ENCODE measurements around the gene LMO3.

Gene LMO3

GRCh38 chr12:16579041-16579440 lies 26.9 kb downstream of the LMO3 start:
- Histone ChIP-seq H3K27me3 (no peaks in the 10 kb centered on the region), H3K36me3 (no peaks in the 10 kb centered on the region), H3K9me3 (no peaks in the 10 kb centered on the region), H3K27ac (no peak overlapping the region), H3K4me3 (ENCODE audit: low read depth in 1 of 2, low read length in 1 of 2) (no peak overlapping the region), H3K4me1 (ENCODE audit: control insufficient read depth in 1 of 2, insufficient read depth in 1 of 2, low read depth in 1 of 2, low read length in 1 of 2) (no peaks in the 10 kb centered on the region)
- TF ChIP-seq CTCF (IDR thresholded peaks at IDR 0.05): no peak

- Histone ChIP-seq H3K36me3 (no peaks in the 10 kb centered on the region), H3K27ac (no peak overlapping the region), H3K27me3 (no peaks in the 10 kb centered on the region), H3K4me1 (ENCODE audit: control insufficient read depth in 1 of 2, insufficient read depth in 1 of 2, low read depth in 1 of 2, low read length in 1 of 2) (no peaks in the 10 kb centered on the region), H3K4me3 (ENCODE audit: low read depth in 1 of 2, low read length in 1 of 2) (no peak overlapping the region), H3K9me3 (no peaks in the 10 kb centered on the region)
- no peak for TF ChIP-seq CTCF (IDR thresholded peaks at IDR 0.05)
Observed at GRCh38 chr12:16573398-16574077, 32.4 kb downstream of the LMO3 start.

- Histone ChIP-seq H3K36me3 (no peaks in the 10 kb centered on the region), H3K4me3 (ENCODE audit: low read depth in 1 of 2, low read length in 1 of 2) (no peak overlapping the region), H3K4me1 (ENCODE audit: control insufficient read depth in 1 of 2, insufficient read depth in 1 of 2, low read depth in 1 of 2, low read length in 1 of 2) (no peaks in the 10 kb centered on the region), H3K27me3 (no peaks in the 10 kb centered on the region), H3K27ac (no peak overlapping the region), H3K9me3 (no peaks in the 10 kb centered on the region)
- no peak for TF ChIP-seq CTCF (IDR thresholded peaks at IDR 0.05)
Observed at GRCh38 chr12:16568873-16569272, 37.1 kb downstream of the LMO3 start.

- TF ChIP-seq CTCF (IDR thresholded peaks at IDR 0.05): no peak
- no peak overlapping the region for H3K27ac ChIP-seq
- H3K4me3 ChIP-seq (ENCODE audit: low read depth in 1 of 2, low read length in 1 of 2): no peak overlapping the region
- H3K27me3 ChIP-seq: no peaks in the 10 kb centered on the region
- H3K9me3 ChIP-seq: no peaks in the 10 kb centered on the region
- no peaks in the 10 kb centered on the region for H3K36me3 ChIP-seq
- no peaks in the 10 kb centered on the region for H3K4me1 ChIP-seq (ENCODE audit: control insufficient read depth in 1 of 2, insufficient read depth in 1 of 2, low read depth in 1 of 2, low read length in 1 of 2)
Observed at GRCh38 chr12:16564675-16565074, 41.3 kb downstream of the LMO3 start.

GRCh38 chr12:16563504-16563903 lies 42.5 kb downstream of the LMO3 start:
- no peaks in the 10 kb centered on the region for H3K36me3 ChIP-seq
- no peaks in the 10 kb centered on the region for H3K4me1 ChIP-seq (ENCODE audit: control insufficient read depth in 1 of 2, insufficient read depth in 1 of 2, low read depth in 1 of 2, low read length in 1 of 2)
- no peak overlapping the region for H3K4me3 ChIP-seq (ENCODE audit: low read depth in 1 of 2, low read length in 1 of 2)
- TF ChIP-seq CTCF (IDR thresholded peaks at IDR 0.05): no peak
- H3K27ac ChIP-seq: no peak overlapping the region
- H3K27me3 ChIP-seq: no peaks in the 10 kb centered on the region
- no peaks in the 10 kb centered on the region for H3K9me3 ChIP-seq

Data from neutrophil (primary cell).